Tibial artery (tissue), 4 donors: ENCODE measurements around the gene CASZ1.

Source experiments
- DNase-seq, 2 donors: peaks; one replicate each; pipeline ENCODE4 v3.0.0-alpha.2; 2019
- H3K27ac ChIP-seq, 2 donors: fragments of 200-600 bp; sonication (generic) in 1 of 2; 1 replicate in 1 of 2; 2 replicates in 1 of 2; pipeline ENCODE4 v1.5.1; 2018 to 2019; ENCODE audit warnings: mild to moderate bottlenecking in 1 of 2
- H3K27me3 ChIP-seq, 2 donors: fragments of 200-600 bp; sonication (generic) in 1 of 2; one replicate each; pipeline versions ENCODE4 v1.5.1 to v1.6.0; 2016 to 2019
- H3K36me3 ChIP-seq, 3 donors: fragments of 200-600 bp; sonication (generic) in 2 of 3; one replicate each; pipeline ENCODE4 v1.5.1; 2016 to 2019; ENCODE audit warnings: mild to moderate bottlenecking in 2 of 3
- H3K4me1 ChIP-seq, 4 donors: fragments of 200-600 bp; sonication (generic) in 2 of 4; 1 replicate in 3 of 4; 2 replicates in 1 of 4; pipeline ENCODE4 v1.5.1; 2016 to 2019
- H3K4me3 ChIP-seq, 2 donors: fragments of 200-600 bp; sonication (generic) in 1 of 2; 1 replicate in 1 of 2; 2 replicates in 1 of 2; pipeline ENCODE4 v1.5.1; 2018 to 2019; ENCODE audit warnings: mild to moderate bottlenecking in 2 of 2
- H3K9me3 ChIP-seq, 3 donors: fragments of 200-600 bp; sonication (generic) in 1 of 3; one replicate each; pipeline ENCODE4 v1.5.1; 2016 to 2019
- CTCF ChIP-seq, 2 experiments: fragments of 200-600 bp in 1 of 2; fragments of 450-650 bp in 1 of 2; IDR thresholded peaks; one replicate each; pipeline ENCODE4 v1.5.1; 2017 to 2019; ENCODE audit warnings: antibody characterized with exemption in 2 of 2, mild to moderate bottlenecking in 1 of 2, moderate library complexity in 1 of 2
- intact Hi-C: fragments of 100-400 bp; cut with DNase I; formaldehyde crosslinking; loops from one replicate; pipeline ENCODE4 v1.15.0; 2023; ENCODE audit warnings: low total_unique reads

CASZ1 gene

GRCh38 chr1:10616696-10617095, 179.8 kb downstream of the CASZ1 start:
- intact Hi-C loops = no loop called here
- Histone ChIP-seq H3K27ac (no peak overlapping the region), H3K36me3 (peaks cover 0 to 12% (median 7%) of the 10 kb centered on the region in 3 donors), H3K27me3 (no peaks in the 10 kb centered on the region), H3K4me1 (peaks cover 0 to 5% (median 0%) of the 10 kb centered on the region in 4 donors), H3K4me3 (no peak overlapping the region), H3K9me3 (no peaks in the 10 kb centered on the region)
- no peak for TF ChIP-seq CTCF (IDR thresholded peaks at IDR 0.05)
- DNase-seq = no peak

GRCh38 chr1:10615932-10616671, 180.3 kb downstream of the CASZ1 start:
- intact Hi-C loops = no loop called here
- Histone ChIP-seq H3K27me3 (no peaks in the 10 kb centered on the region), H3K9me3 (no peaks in the 10 kb centered on the region), H3K4me3 (no peak overlapping the region), H3K27ac (no peak overlapping the region), H3K4me1 (peaks cover 0 to 5% (median 0%) of the 10 kb centered on the region in 4 donors), H3K36me3 (peaks cover 0 to 9% (median 5%) of the 10 kb centered on the region in 3 donors)
- DNase-seq = no peak
- TF ChIP-seq CTCF (IDR thresholded peaks at IDR 0.05) = no peak

GRCh38 chr1:10615332-10615731, 181.1 kb downstream of the CASZ1 start:
- intact Hi-C loops = no loop called here
- no peaks in the 10 kb centered on the region for H3K27me3 ChIP-seq
- H3K9me3 ChIP-seq = no peaks in the 10 kb centered on the region
- no peak overlapping the region for H3K4me3 ChIP-seq
- TF ChIP-seq CTCF (IDR thresholded peaks at IDR 0.05) = no peak
- no peak overlapping the region for H3K27ac ChIP-seq
- peaks cover 0 to 9% (median 5%) of the 10 kb centered on the region in 3 donors for H3K36me3 ChIP-seq
- DNase-seq = no peak
- peaks cover 0 to 5% (median 0%) of the 10 kb centered on the region in 4 donors for H3K4me1 ChIP-seq

DNA sequence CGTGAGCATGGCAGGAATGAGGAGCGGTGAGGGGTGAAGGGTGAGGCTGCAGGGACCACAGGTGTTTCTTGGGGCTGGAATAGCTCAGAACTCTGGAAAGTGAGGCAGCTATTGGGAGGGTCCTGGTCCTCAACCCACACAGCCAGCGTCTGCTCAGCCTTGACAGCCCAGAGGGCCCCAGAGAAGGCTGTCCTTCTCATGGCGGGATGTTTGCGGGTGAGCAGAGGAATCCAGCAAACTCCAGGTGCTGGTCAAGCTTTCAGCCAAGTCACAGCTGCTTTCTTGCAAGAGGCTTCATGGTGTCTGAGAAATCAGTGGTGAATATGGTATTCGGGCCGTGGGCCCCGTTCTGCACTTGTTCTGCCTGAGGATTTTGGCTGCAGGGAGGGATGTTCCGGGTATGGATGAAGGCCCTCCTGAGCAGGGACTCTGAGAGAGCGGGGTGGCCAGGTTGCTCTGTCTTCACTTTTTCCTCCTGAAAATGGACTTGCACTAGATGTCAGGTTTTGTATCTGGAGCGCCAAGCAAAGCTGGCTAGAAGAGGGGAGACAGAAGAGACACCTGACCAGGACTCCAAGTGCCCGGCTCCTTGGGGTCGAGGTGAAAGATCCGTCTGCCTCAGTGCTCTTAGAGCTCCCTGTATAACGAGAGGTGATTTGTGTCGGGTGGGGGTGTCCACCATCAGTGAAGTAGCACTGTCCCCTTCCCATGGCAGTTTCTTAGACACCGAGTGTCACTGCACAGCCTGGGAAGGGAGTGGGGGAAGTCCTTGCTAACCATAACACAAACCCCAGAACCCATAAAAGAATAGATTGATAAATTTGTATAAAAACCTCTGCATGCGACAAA, 181.8 kb downstream of the CASZ1 start:
- DNase-seq = no peak
- no peak overlapping the region for H3K27ac ChIP-seq
- no peaks in the 10 kb centered on the region for H3K27me3 ChIP-seq
- TF ChIP-seq CTCF (IDR thresholded peaks at IDR 0.05) = no peak
- H3K4me1 ChIP-seq = peaks cover 0 to 5% (median 0%) of the 10 kb centered on the region in 4 donors
- H3K36me3 ChIP-seq = peaks cover 0 to 9% (median 5%) of the 10 kb centered on the region in 3 donors
- no peak overlapping the region for H3K4me3 ChIP-seq
- no peaks in the 10 kb centered on the region for H3K9me3 ChIP-seq
- intact Hi-C loops = no loop called here

- no peaks in the 10 kb centered on the region for H3K9me3 ChIP-seq
- TF ChIP-seq CTCF (IDR thresholded peaks at IDR 0.05) = no peak
- no peak overlapping the region for H3K4me3 ChIP-seq
- H3K27me3 ChIP-seq = no peaks in the 10 kb centered on the region
- no peak for DNase-seq
- no peak overlapping the region for H3K27ac ChIP-seq
- intact Hi-C loops = no loop called here
- peaks cover 0 to 5% (median 0%) of the 10 kb centered on the region in 4 donors for H3K4me1 ChIP-seq
- peaks cover 0 to 9% (median 5%) of the 10 kb centered on the region in 3 donors for H3K36me3 ChIP-seq
Observed at GRCh38 chr1:10613861-10614260, 182.6 kb downstream of the CASZ1 start.
